ENCODE data around the gene FMO2. TPM values are rescaled to one million over a fixed set of nuclear protein-coding genes. Genes with fewer than 3 reads are reported as not detected.

Gene FMO2
- total and polyA plus RNA-seq, 2 of the 8 experiments (the other 6 are each of a cell fraction or from before 2014, with no cell fraction given) = not detected

- no peak for TF ChIP-seq USF2 (IDR thresholded peaks at IDR 0.05; ENCODE audit: low read length)
These were observed 34.9 kb upstream of the FMO2 start (continued) for GRCh38 chr1:171150156-171150555.

Data from H1 (cell line).